Bronchial epithelial cell (primary cell): ENCODE data around the gene BCO1. TPM values are rescaled to one million over a fixed set of nuclear protein-coding genes. Genes with fewer than 3 reads are reported as not detected.
"Not testable (repeated sequence)": the region's sequence is repeated elsewhere in the genome, so short reads cannot be mapped to it uniquely, and the experiment has no call there.

Experiments used
- DNase-seq: peaks from one replicate; pipeline ENCODE4 v3.0.0-alpha.2; 2010; ENCODE audit warnings: low read depth
- FAIRE-seq: peaks from 2 replicates; lab custom pipeline; 2011; peaks lifted over from hg19 to GRCh38; lab: Jason Lieb, UNC
- H3K27me3 ChIP-seq: 2 replicates; pipeline ENCODE4 v1.5.1; 2011; ENCODE audit warnings: low read length; ENCODE audit not compliant: control insufficient read depth, insufficient read depth
- H3K36me3 ChIP-seq: 2 replicates; pipeline ENCODE4 v1.5.1; 2011; ENCODE audit warnings: low read length; ENCODE audit not compliant: control insufficient read depth, insufficient read depth
- H3K4me3 ChIP-seq: 2 replicates; pipeline ENCODE4 v1.5.1; 2011; ENCODE audit warnings: mild to moderate bottlenecking, low read depth, low read length, control low read depth
- CTCF ChIP-seq: IDR thresholded peaks from 2 replicates; pipeline ENCODE4 v1.5.1; 2011; ENCODE audit warnings: mild to moderate bottlenecking, moderate library complexity, low read length, control low read depth, inconsistent platforms; ENCODE audit not compliant: insufficient read depth, severe bottlenecking
- total RNA-seq: library from RNA; depleted of rRNA; stranded (reverse); fragments of >200 nt; gene quantifications from 2 replicates; pipeline ENCODE4 v1.2.1, GENCODE V29; 2014

Gene BCO1
- total RNA-seq, 1 donor from 2014 or later: not detected

GRCh38 chr16:81224824-81225223 lies 13.7 kb upstream of the BCO1 start:
- FAIRE-seq (no peak), DNase-seq (no peak)
- no peak for TF ChIP-seq CTCF
- Histone ChIP-seq H3K27me3 (no peaks in the 10 kb centered on the region), H3K36me3 (no peaks in the 10 kb centered on the region), H3K4me3 (no peak overlapping the region)

- FAIRE-seq, H3K27me3 ChIP-seq, H3K4me3 ChIP-seq, DNase-seq, H3K36me3 ChIP-seq: not testable (repeated sequence)
Observed at GRCh38 chr16:81225697-81226096, 12.8 kb upstream of the BCO1 start.

GRCh38 chr16:81227785-81228184 lies 10.7 kb upstream of the BCO1 start:
- DNase-seq: no peak
- no peak for FAIRE-seq
- no peaks in the 10 kb centered on the region for H3K27me3 ChIP-seq

GRCh38 chr16:81229811-81230210 lies 8.7 kb upstream of the BCO1 start:
- no peaks in the 10 kb centered on the region for H3K27me3 ChIP-seq
- TF ChIP-seq CTCF: no peak
- FAIRE-seq (no peak), DNase-seq (no peak)
- H3K36me3 ChIP-seq: no peaks in the 10 kb centered on the region
- H3K4me3 ChIP-seq: no peak overlapping the region

More at GRCh38 chr16:81227785-81228184, 10.7 kb upstream of the BCO1 start:
- no peak for TF ChIP-seq CTCF
- H3K4me3 ChIP-seq: no peak overlapping the region
- no peaks in the 10 kb centered on the region for H3K36me3 ChIP-seq

- DNase-seq (no peak), FAIRE-seq (no peak)
- Histone ChIP-seq H3K27me3 (no peaks in the 10 kb centered on the region), H3K4me3 (no peak overlapping the region), H3K36me3 (no peaks in the 10 kb centered on the region)
- TF ChIP-seq CTCF: no peak
Observed at GRCh38 chr16:81231014-81231413, 7.5 kb upstream of the BCO1 start.

GRCh38 chr16:81232740-81233367 lies 5.6 kb upstream of the BCO1 start:
- Histone ChIP-seq H3K4me3 (no peak overlapping the region), H3K27me3 (no peaks in the 10 kb centered on the region), H3K36me3 (no peaks in the 10 kb centered on the region)
- no peak for TF ChIP-seq CTCF
- DNase-seq (no peak), FAIRE-seq (no peak)
